ENCODE data around the gene FLII.

GRCh38 chr17:18256351-18256750 is 2.2 kb downstream of the FLII start:
- TF ChIP-seq CTCF (IDR thresholded peaks at IDR 0.05) (no peak), POLR2A (IDR thresholded peaks at IDR 0.05) (no peak)
